UCSD-AML1 (cell line): ENCODE results near the gene BRPF1.
A peak's percentile ranks its signal among the peaks of the same experiment; 100 is the strongest.

Experiments used
- DNase-seq: peaks from one replicate; lab custom pipeline; 2025; ENCODE audit not compliant: unreplicated experiment; lab: John Stamatoyannopoulos, UW

Gene BRPF1

DNA sequence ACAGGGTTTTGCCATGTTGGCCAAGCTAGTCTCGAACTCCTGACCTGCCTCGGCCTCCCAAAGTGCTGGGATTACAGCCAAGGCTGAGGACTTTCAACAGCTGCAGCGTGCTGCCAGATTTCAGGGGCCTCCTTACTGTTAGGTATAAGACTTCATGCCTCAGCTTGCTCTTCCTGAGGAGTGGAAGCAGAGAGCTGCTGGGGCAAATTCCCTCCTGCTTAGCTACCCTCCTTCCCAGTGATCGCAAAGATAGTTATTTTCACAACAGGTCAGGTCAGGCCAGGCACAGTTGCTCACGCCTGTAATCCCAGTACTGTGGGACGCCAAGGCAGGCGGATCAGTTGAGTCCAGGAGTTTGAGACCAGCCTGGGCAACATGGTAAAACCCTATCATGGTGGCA, 30.5 kb upstream of the BRPF1 start:
- no peak for DNase-seq

DNA sequence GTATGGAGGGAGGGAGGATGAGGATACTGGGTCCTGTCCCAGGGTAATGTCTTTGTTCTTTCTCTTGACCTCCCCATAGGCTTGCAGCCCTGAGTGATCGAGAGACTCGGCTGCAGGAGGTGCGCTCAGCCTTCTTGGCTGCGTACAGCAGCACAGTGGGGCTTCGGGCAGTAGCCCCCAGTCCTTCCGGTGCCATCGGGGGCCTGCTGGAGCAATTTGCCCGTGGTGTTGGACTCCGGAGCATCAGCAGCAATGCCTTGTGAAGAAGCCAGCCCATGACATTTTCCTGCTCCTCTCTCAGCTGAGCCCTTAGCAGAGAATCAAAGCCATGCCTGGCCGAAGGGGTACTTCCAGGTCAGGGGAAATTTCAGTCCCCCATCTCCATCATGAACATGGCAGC, 29.8 kb upstream of the BRPF1 start:
- no peak for DNase-seq

- no peak for DNase-seq
Observed at GRCh38 chr3:9703240-9703639, 28.3 kb upstream of the BRPF1 start.

- DNase-seq: no peak
Observed at GRCh38 chr3:9703736-9704346, 27.7 kb upstream of the BRPF1 start, which contains the start of gene CPNE9. Gene CPNE9 (plus strand): TSS chr3:9703833. CDS start chr3:9703997, 164 bp downstream.

DNA sequence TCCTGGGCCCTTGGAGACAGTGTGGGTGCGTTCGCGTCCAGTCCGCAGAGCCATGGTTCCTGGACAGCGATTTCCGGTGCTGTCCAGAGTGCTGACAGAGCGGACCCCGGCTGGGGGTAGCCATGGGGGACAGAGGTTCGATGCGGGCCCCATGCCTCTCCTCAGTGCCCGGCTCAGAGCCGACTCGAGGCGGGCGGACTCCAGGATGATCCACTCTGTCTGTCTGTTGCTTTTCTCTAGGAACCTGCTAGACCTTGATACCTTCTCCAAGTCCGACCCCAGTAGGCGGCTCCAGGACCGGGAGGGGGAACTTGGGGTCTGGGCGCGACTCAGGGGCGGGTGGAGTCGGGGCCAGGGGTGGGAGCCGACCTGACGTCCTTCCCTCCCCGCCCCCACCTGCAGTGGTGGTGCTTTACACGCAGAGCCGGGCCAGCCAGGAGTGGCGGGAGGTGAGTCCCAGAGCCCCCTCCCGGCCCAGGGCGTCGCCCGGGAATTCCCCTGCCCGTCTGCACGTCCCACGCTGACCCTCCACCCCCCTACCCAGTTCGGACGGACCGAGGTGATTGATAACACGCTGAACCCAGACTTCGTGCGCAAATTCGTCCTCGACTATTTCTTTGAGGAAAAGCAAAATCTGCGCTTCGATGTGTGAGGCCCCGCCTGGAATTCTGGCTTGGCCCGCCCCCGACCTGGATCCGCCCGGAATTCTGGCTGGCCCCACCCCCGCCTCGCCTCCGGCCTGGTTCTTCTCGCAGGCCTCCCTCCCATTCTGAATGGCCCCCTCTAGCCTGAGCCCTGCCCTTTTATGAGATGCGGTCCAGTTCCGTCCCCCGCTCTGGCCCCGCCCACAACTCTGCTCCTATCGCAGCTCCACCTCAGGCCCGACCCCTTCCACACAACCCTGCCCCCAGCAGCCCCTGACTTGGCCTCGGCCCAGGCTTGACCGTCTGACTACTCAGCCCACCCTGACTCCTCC, 26.9 kb upstream of the BRPF1 start:
- no peak for DNase-seq

DNA sequence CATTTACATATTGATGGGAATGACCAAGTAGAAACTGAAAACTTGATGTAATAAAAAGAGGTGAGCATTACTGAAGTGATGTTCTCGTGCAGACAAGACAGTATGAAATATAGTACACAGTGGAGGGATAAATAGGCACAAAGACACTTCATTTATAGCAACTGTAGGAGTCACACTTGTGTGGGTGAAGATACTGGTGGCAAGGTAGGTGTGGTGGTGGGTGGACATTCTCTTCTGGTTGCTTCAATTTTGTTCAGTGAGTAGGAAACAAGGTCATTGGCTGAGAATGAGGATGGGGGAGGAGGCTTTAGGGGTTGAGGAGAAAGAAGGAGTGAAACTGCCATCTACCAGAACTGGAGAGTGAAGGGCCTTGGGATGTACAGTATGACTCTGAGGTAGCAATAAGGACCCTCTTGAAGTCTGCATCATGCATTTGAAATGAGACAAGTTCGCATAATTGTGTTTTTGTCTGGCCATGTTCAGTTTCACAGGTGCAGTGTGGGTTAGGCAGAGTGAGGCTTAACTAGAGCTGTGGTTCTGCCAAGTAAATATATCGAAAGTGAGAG, 21.3 kb upstream of the BRPF1 start:
- DNase-seq: no peak

- no peak for DNase-seq
Observed at GRCh38 chr3:9712415-9712814, 19.1 kb upstream of the BRPF1 start.

GRCh38 chr3:9713142-9713541, 18.4 kb upstream of the BRPF1 start:
- DNase-seq: no peak

- no peak for DNase-seq
Observed at GRCh38 chr3:9715136-9715535, 16.4 kb upstream of the BRPF1 start.

DNA sequence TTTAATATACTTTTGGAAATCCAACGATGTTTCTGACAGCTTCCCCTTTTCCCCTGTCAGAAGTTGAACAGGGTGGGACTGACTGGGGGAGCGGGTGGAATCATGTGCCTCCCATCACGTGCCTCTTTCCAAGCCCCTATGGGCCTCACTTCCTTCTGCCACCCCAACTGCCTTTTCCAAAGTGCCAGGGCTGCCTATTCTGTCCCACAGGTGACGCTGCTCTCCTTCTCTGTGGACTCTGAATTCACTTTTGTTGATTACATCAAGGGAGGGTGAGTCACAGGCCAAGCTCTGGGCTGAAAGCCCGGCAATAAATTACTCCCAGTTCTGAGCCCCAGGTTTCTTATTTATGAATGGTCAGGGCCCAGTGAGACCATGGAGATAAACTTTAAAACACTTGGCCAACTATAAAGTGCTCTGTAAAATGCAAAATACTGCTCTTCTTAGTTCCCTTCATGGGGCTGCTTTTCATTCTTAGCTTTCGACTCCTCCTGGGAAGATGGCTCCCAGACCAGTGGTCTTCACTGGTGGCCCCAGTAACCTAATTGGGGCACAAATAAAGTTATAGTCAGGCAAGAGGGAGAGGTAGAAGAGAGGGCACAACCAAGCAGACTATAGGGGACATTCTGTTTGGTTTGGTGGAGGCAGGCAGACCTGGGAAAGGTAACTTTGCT, 15.6 kb upstream of the BRPF1 start:
- peak; percentile 80 for DNase-seq

DNA sequence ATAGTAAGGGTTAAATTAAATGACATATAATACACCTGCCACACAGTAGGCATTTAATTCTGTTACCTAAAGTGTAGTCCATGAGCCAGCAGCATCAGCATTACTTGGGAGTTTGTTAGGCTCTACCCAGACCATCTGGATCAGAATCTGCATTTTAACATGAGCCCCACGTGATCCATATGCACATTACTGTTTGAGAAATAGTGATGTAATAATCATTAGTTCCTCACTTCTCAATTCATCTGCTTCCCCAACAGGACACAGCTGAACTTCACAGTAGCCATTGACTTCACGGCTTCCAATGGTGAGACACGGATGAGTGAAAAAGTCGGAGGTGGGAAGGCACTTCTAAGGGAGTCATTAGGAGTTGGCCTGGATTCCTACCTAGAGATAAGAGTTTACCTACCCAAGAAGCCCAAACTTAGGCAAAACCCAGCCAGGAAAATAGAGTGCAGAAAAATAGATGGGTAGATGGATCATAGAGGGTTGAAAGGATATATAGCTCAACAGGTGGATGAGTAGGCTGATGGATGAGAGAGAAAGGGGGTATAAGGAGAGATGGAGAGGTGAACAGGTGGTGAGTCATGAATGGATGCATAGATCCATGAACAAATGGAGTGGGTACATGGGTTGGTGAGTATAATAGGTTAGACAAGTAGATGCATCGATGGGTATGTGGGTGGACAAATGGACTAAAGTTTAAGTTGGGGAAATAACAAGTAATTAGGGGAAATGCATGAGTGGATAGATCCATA, 14.6 kb upstream of the BRPF1 start:
- DNase-seq: no peak

DNA sequence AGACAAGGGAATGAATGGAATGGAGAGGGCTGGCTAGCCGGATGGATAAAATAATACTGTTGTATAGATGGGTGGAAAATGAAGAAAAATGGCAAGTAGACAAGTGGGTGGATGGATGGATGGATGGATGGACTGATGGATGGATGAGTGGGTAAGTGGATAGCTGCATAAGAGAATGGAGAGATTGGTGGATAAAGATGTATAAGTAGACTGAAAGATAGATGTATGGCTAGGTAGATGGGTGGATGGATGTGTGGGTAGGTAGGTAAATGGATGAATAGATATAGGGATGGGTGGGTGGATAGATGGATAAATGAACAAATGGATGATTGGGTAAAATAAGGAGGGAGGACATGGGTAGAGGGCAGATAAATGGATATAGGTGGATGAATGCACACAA, 14.0 kb upstream of the BRPF1 start:
- no peak for DNase-seq

- no peak for DNase-seq
Observed at GRCh38 chr3:9718118-9718517, 13.4 kb upstream of the BRPF1 start.

DNA sequence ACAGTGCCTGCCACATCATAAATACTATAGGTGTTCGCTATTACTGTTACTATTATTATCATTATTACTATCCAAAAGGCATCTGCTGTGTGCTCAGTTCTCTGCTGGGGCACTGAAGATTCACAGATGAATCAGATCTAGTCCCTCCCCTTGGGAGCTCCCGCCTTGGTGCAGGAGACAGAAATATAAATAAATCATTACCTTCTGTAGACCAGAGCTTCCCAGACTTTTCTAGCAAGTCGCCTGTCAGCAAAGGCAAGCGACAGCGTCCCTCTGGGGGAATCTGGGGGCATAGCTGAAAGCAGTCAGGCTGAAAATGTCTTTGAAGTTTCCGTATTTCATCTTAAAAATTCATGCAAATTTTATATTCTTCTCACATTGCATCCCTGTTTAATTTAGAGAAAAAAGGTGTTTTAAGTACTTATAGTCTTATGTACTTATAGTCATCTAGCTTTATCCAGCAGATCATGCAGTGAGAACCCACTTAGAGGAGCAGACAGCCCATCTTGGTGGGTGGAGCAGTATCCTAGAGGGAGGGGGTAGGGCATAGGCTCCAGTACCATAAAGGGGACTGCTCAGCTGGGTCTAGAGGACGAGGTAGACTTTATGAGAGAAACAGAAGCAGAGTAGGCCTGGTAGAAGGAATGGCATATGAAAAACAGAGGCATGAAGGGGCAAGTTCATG, 10.4 kb upstream of the BRPF1 start:
- DNase-seq: no peak

- no peak for DNase-seq
Observed at GRCh38 chr3:9721700-9722060, 9.9 kb upstream of the BRPF1 start.

DNA sequence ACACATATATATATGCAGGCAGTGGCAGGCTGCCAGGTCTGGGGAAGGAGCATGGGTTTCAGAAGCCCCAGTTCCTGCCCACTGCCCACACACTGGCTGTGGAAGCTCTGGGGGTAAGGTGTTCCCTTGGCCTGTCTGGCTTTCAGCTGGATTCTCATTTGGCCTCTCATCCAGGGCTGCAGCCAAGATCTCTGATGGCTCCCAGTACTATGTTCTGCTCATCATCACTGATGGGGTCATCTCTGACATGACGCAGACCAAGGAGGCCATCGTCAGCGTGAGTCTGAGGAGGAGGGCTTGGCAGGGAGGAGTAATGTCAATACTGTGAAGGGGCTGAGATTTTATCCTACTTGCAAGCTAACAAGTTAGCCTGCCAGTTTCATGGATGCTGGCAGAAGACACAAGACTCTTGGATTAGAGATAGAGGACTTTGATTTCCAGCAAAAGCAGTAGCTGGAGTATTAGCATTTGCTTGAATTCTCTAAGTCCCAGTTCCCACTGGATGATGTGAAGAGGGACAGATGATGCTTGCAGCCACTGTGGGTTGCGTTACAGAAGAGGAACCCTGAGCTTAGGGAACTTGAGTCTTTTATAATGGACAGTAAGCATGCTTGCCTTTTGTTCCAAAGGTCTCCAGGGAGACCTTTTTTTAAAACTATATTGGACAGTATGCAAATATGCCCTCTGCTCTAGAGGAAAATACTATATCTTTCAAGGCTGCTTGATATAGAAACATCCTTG, 5.6 kb upstream of the BRPF1 start:
- DNase-seq: no peak

GRCh38 chr3:9727041-9727595, 4.4 kb upstream of the BRPF1 start:
- peak; percentile 58 for DNase-seq

DNA sequence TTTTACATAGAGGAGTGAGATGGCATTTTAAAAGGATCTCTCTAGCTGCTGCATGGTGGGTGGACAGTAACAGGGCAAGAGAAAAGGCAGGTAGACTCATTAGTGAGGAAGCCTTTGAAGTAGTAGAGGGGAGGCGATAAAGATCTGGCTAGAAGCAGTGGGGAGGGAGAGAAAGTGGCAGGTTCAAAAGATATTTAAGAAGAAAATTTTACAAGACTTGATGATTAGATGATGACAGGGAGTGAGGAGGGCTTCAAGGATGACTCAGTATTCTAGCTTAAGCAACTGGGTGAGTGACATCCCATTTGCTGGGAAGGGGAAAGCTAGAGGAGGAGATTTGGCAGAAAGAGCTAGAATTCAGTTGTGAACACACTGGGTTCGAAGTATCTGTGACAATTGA, 3.8 kb upstream of the BRPF1 start:
- DNase-seq: no peak

- DNase-seq: no peak
Observed at GRCh38 chr3:9729419-9729818, 2.1 kb upstream of the BRPF1 start.
